Common myeloid progenitor, CD34-positive (primary cell): ENCODE measurements around the gene CHMP6.

ENCODE experiments used
- CTCF ChIA-PET: fragments of 350-600 bp; sonication (Branson Sonifier 250); formaldehyde crosslinking; loops from one replicate; lab custom pipeline; 2021; ENCODE audit warnings: antibody characterized with exemption; lab: Charles Lee
- POLR2A ChIA-PET: fragments of 350-600 bp; sonication (Branson Sonifier 250); formaldehyde crosslinking; loops from one replicate; lab custom pipeline; 2021; ENCODE audit warnings: antibody characterized with exemption; lab: Charles Lee
- DNase-seq, 3 donors: peaks; one replicate each; pipeline versions ENCODE4 v3.0.0 to v3.0.0-alpha.2; 2013
- H3K27ac ChIP-seq, 2 experiments: 1 replicate in 1 of 2; 2 replicates in 1 of 2; pipeline ENCODE4 v1.7.0; 2013; ENCODE audit warnings: inconsistent platforms in 2 of 2, low read length in 2 of 2, mild to moderate bottlenecking in 2 of 2, low read depth in 1 of 2, moderate library complexity in 1 of 2; ENCODE audit not compliant: severe bottlenecking in 2 of 2, insufficient read depth in 1 of 2, poor library complexity in 1 of 2
- H3K27me3 ChIP-seq, 5 experiments: replicated peaks in 2 of 5; 1 replicate in 3 of 5; 2 replicates in 2 of 5; pipeline versions ENCODE4 v1.6.1 to v1.7.0; 2013; ENCODE audit warnings: low read length in 4 of 5, mild to moderate bottlenecking in 2 of 5, moderate library complexity in 2 of 5, inconsistent platforms in 1 of 5; ENCODE audit not compliant: insufficient read depth in 5 of 5, control insufficient read depth in 4 of 5
- H3K36me3 ChIP-seq, 4 experiments: 1 replicate in 2 of 4; 2 replicates in 2 of 4; pipeline versions ENCODE4 v1.6.1 to v1.7.0; 2013; ENCODE audit warnings: low read length in 3 of 4, control low read depth in 1 of 4, mild to moderate bottlenecking in 1 of 4; ENCODE audit not compliant: control insufficient read depth in 4 of 4, insufficient read depth in 4 of 4
- H3K4me1 ChIP-seq, 4 experiments: 1 replicate in 3 of 4; 2 replicates in 1 of 4; pipeline versions ENCODE4 v1.6.1 to v1.7.1; 2013; ENCODE audit warnings: low read length in 3 of 4, mild to moderate bottlenecking in 3 of 4, control low read depth in 1 of 4, inconsistent platforms in 1 of 4, moderate library complexity in 1 of 4; ENCODE audit not compliant: control insufficient read depth in 4 of 4, insufficient read depth in 4 of 4; ENCODE audit errors: control extremely low read depth in 1 of 4
- H3K4me3 ChIP-seq, 7 experiments: 1 replicate in 4 of 7; 2 replicates in 3 of 7; pipeline versions ENCODE4 v1.5.1 to v1.7.0; 2013; ENCODE audit warnings: mild to moderate bottlenecking in 7 of 7, low read length in 6 of 7, moderate library complexity in 6 of 7, inconsistent platforms in 2 of 7, low read depth in 2 of 7, control low read depth in 1 of 7; ENCODE audit not compliant: insufficient read depth in 4 of 7, control insufficient read depth in 1 of 7; ENCODE audit errors: extremely low read depth in 1 of 7
- H3K9me3 ChIP-seq, 5 experiments: 1 replicate in 4 of 5; 2 replicates in 1 of 5; pipeline versions ENCODE4 v1.6.1 to v1.7.1; 2013; ENCODE audit warnings: low read length in 4 of 5, mild to moderate bottlenecking in 2 of 5, inconsistent platforms in 1 of 5, low read depth in 1 of 5, moderate library complexity in 1 of 5; ENCODE audit not compliant: control insufficient read depth in 4 of 5, insufficient read depth in 2 of 5; ENCODE audit errors: control extremely low read depth in 1 of 5
- WGBS: methylation state at CpG from one replicate; pipeline ENCODE4 v1.1.5; 2013; ENCODE audit not compliant: insufficient coverage; 5-methylcytosine and 5-hydroxymethylcytosine counted together

CHMP6 gene

GRCh38 chr17:81010935-81011334, 19.3 kb downstream of the CHMP6 start:
- ChIA-PET POLR2A (no interaction called here), CTCF (interaction anchor here (0.7 kb wide), 1 partner anchor 13 kb away, joined by 3 read pairs; no protein-coding TSS in a partner anchor)
- Histone ChIP-seq H3K27ac (no peak overlapping the region), H3K9me3 (peaks cover 0 to 9% (median 3%) of the 10 kb centered on the region in 5 experiments), H3K4me1 (peaks cover 0 to 10% (median 3%) of the 10 kb centered on the region in 4 experiments), H3K36me3 (no peaks in the 10 kb centered on the region), H3K27me3 (peaks cover 0 to 3% (median 0%) of the 10 kb centered on the region in 5 experiments), H3K4me3 (no peak overlapping the region)
- DNase-seq: peak in 1 of 3 donors; percentile 18
- 100% methylated on average over 2 of the region's 2 CpGs for WGBS

GRCh38 chr17:81011951-81012350, 20.3 kb downstream of the CHMP6 start:
- Histone ChIP-seq H3K36me3 (no peaks in the 10 kb centered on the region), H3K9me3 (peaks cover 3 to 12% (median 3%) of the 10 kb centered on the region in 5 experiments), H3K27ac (no peak overlapping the region), H3K27me3 (no peaks in the 10 kb centered on the region), H3K4me3 (no peak overlapping the region), H3K4me1 (peaks cover 0 to 10% (median 3%) of the 10 kb centered on the region in 4 experiments)
- WGBS: 100% methylated on average over 1 of the region's 3 CpGs
- ChIA-PET CTCF (no interaction called here), POLR2A (no interaction called here)
- no peak for DNase-seq

DNA sequence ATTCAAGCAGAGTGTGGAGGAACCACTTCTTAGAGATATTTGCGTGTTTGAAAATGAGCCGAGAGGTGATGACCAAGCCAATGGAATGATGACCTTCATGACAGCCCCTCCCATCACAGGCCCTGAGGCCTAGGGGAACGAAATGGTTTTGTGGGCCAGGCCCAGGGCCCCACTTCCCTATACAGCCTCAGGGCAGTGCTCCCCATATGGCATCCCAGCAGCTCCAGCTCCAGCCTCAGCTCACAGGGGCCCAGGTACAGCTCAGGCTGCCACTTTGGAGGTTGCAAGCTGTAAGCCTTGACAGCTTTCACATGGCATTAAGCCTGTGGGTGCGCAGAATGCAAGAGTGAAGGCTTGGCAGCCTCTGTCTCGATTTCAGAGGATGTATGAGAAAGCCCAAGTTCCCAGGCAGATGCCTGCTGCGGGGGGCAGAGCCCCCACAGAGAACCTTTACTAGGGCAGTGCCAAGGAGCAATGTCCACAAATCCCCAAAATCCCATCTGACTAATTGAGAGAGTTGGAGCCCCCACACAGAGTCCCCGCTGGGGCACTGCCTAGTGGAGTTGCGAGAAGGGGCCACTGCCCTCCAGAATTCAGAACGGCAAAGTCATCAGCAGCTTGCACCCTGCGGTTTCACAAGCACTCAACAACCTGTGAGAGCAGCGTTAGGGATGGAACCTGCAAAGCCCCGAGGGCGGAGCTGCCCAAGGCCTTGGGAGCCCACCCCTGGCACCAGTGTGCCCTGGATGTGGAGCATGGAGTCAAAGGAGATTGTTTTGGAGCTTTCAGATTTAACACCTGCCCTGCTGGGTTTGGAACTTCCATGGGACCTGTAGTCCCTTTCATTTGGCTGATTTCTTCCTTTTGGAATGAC, 21.2 kb downstream of the CHMP6 start:
- peaks cover 0 to 19% (median 11%) of the 10 kb centered on the region in 4 experiments for H3K4me1 ChIP-seq
- H3K27me3 ChIP-seq: no peaks in the 10 kb centered on the region
- H3K9me3 ChIP-seq: peaks cover 3 to 12% (median 3%) of the 10 kb centered on the region in 5 experiments
- ChIA-PET POLR2A (no interaction called here), CTCF (interaction anchor here (1.0 kb wide), 1 partner anchor 11 kb away, joined by 3 read pairs; no protein-coding TSS in a partner anchor)
- H3K4me3 ChIP-seq: no peak overlapping the region
- no peaks in the 10 kb centered on the region for H3K36me3 ChIP-seq
- no peak for DNase-seq
- H3K27ac ChIP-seq: no peak overlapping the region
- 96% methylated on average over 13 of the region's 13 CpGs for WGBS

GRCh38 chr17:81013642-81014041, 22.0 kb downstream of the CHMP6 start:
- CTCF ChIA-PET: interaction anchor here (1.0 to 1.1 kb wide), 1 partner anchor 10 kb away, joined by 3 to 4 read pairs; no protein-coding TSS in a partner anchor
- Histone ChIP-seq H3K27me3 (no peaks in the 10 kb centered on the region), H3K9me3 (peaks cover 3 to 12% (median 3%) of the 10 kb centered on the region in 5 experiments), H3K4me3 (no peak overlapping the region), H3K27ac (no peak overlapping the region), H3K36me3 (no peaks in the 10 kb centered on the region), H3K4me1 (peaks cover 0 to 27% (median 19%) of the 10 kb centered on the region in 4 experiments)
- POLR2A ChIA-PET: no interaction called here
- no peak for DNase-seq
- 100% methylated on average over 2 of the region's 6 CpGs for WGBS

DNA sequence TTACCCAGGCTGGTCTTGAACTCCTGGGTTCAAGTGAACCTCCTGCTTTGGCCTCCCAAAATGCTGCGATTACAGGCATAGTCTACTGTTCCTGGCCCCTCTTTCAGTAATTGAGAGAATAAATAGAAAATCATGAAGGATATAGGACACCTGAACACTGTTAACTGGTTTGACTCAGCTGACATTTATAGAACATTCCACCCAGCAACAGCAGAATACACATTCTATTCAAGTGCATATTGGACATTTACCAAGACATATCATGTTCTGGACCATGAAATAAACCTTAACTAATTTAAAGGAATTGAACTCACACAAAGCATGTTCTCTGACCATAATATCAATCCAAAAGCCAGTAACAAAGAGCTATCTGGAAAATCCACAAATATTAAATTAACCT, 23.5 kb downstream of the CHMP6 start:
- no peaks in the 10 kb centered on the region for H3K36me3 ChIP-seq
- peaks cover 3 to 12% (median 3%) of the 10 kb centered on the region in 5 experiments for H3K9me3 ChIP-seq
- ChIA-PET POLR2A (no interaction called here), CTCF (interaction anchor here (1.0 kb wide), 1 partner anchor 26 kb away, joined by 3 read pairs; no protein-coding TSS in a partner anchor)
- H3K4me1 ChIP-seq: peaks cover 0 to 29% (median 28%) of the 10 kb centered on the region in 4 experiments
- WGBS: 100% methylated on average over 1 of the region's 1 CpG
- H3K4me3 ChIP-seq: no peak overlapping the region
- H3K27me3 ChIP-seq: no peaks in the 10 kb centered on the region
- no peak for DNase-seq
- H3K27ac ChIP-seq: no peak overlapping the region

DNA sequence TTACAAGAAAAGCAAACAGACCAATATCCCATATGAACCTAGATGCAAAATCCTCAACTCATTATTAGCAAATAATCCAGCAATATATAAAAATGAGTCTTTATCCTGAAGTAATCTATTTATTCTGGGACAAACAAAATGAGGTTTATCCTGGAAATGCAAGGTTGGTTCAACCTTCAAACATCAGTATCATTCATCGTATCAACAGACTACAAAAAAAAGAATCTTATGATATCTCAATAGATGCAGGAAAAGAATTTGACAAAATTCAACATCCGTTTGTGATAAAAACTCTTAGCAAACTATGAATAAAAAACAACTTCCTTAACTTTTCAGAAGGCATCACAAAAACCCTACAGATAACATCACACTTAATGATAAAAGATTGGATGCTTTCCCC, 24.9 kb downstream of the CHMP6 start:
- no peak for DNase-seq
- ChIA-PET POLR2A (no interaction called here), CTCF (no interaction called here)
- peaks cover 0 to 3% (median 3%) of the 10 kb centered on the region in 5 experiments for H3K9me3 ChIP-seq
- H3K4me1 ChIP-seq: peaks cover 0 to 31% (median 29%) of the 10 kb centered on the region in 4 experiments
- H3K36me3 ChIP-seq: no peaks in the 10 kb centered on the region
- H3K4me3 ChIP-seq: no peak overlapping the region
- WGBS: 100% methylated on average over 2 of the region's 2 CpGs
- H3K27ac ChIP-seq: no peak overlapping the region
- no peaks in the 10 kb centered on the region for H3K27me3 ChIP-seq
